Right hindlimb (tissue), 1 donor: ENCODE results near the gene COL26A1.

Source experiments
- DNase-seq: peaks from one replicate; pipeline ENCODE4 v3.0.0-alpha.2; 2018

COL26A1 gene

DNA sequence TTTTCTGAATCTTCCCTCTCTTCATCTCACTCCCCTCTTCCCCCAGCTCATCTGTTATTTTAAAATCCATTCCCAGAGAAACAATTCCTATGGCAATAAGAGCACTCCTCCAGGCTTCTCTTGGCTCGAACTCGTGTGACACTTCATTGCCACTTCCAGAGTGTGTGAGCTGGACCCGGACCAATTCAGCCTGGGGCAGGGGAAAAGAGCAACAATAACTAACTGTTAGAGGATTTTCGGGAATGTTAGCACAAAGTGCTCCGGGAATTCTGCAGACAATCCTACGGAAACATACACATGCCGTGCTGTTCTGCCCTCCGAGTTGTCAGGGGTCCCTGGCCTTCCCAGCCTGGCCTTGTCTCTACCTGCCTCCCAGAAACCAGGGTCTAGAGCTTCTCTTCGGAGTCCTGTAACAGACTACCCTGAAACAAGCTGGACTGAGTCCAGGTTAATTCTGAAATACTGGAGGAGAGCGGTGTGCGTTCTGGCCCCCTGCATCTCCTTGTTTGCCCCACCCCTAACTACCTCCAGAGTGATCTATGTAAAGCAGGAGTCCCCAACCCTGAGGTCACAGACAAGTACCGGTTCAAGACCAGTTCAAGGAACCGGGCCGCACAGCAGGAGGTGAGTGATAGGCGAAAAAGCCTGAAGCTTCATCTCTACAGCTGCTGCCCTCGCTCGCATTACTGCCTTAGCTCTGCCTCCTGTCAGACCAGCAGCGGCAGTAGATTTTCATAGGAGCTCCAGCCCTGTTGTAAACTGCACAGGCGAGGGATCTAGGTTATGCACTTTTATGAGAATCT is 11.3 kb downstream of the COL26A1 start:
- peak; percentile 64 for DNase-seq

DNA sequence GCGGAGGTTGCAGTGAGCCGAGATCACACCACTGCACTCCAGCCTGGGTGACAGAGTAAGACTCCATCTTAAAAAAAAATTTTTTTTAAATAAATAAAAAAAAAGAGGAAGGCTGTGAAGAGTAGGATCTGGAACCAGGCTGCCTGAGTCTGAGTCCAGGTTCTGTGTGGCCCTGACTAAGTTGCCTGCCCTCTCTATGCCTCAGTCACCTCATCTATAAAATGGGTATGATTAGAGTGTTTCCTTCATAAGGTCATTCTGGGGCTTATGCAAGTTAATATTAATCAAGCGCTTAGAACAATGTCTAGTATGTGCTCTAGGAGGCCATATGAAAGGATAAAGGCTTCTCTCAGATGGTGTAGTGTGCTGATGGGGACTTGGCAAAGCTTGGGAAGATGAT is 12.3 kb downstream of the COL26A1 start:
- DNase-seq, result no peak

DNA sequence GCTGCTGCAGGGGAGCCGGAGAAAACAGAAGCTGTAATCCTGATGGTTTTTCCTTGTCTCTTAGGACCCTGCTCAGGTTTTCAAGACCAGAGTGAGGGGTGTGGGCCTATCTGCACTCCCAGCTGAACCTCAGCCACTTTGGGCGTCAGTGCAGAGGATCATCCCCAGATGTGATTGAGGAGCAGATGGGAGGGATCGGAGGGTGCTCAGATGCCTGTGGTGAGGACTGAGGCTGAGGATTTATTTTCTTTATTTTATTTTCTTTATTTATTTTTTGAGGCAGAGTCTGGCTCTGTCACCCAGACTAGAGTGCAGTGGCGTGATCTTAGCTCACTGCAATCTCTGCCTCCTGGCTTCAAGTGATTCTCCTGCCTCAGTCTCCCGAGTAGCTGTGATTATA is 13.9 kb downstream of the COL26A1 start:
- no peak for DNase-seq

DNA sequence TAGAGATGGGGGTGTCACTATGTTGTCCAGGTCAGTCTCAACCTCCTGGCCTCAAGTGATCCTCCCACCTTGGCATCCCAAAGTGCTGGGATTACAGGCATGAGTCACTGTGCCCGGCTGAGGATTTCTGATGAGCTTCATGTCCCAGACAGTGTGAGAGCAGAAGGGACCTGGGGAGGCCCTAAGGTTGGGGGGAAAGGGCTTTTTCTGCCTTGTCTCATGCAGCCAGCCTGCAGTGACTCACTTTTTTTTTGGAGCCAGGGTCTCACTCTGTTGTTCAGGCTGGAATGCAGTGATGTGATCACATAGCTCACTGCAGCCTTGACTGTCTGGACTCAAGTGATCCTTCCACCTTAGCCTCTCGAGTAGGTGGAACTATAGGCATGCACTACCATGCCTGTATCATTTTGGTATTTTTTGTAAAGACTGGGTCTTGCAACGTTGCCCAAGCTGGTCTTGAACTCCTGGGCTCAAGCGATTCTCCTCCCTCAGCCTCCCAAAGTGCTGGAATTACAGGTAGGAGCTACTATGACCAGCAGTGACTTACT is 14.6 kb downstream of the COL26A1 start:
- no peak for DNase-seq

DNA sequence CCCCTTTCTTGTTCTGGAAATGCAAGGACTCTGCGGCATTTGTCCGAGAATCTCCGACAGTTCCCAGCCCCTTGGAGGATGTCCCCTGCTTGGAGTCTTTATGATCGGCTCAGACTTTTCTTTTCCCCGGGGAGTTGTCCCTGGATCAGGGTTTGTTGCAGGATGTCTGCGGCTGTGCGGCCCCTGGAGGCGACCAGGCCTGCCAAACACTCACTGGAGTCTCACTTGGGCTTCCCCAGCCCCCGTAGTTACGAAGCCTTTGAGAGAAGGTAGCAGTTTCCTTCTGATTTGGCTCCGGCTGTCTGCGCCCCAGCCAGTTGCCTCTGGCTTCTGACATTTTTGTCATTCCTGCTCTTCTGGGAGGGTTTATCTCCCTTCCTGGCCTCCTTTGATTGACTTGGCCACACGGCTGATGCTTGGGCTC is 16.1 kb downstream of the COL26A1 start:
- DNase-seq, result peak; percentile 65

DNA sequence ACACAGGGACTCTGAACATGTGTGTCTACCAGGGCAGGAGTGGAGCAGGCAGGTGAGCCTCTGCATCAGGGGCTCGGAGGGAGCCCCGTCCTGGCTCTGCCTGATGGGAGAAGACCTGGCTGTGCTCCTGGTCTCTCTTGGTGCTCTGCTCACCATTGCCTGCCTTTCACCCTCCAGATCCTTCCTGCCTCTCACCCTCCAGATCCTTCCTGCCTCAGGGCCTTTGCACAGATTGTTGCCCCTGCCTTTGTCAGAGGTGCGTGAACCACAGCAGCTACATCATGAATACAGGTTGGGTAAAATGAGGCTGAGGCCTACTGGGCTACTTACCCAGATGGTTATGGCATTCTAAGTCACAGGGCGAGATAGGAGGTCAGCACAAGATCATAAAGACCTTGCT is 16.6 kb downstream of the COL26A1 start:
- no peak for DNase-seq

DNA sequence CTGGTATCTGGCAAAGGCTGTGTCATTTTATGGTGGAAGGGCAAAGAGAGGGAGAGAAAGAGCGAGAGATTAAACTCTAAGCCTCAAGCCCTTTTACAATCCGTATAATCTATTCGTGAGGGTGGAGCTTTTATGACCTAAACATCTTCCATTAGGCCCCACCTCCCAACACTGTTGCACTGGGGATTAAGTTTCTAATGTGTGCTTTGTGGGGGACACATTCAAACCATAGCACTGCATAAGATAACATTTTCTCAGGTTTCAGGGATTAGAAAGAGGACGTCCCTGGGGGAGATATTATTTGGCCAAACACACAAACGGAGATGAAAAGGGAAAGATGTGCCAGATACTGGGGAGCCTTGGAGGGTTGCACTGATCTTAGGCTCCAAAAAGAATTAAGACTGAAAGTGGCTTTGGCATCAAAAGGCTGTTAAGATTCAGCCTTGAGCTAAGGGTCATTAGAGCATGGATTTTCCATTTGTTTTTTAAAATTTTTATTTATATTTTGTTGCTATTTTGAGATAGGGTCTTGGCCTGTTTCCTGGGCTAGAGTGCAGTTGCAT is 19.0 kb downstream of the COL26A1 start:
- DNase-seq, result no peak

DNA sequence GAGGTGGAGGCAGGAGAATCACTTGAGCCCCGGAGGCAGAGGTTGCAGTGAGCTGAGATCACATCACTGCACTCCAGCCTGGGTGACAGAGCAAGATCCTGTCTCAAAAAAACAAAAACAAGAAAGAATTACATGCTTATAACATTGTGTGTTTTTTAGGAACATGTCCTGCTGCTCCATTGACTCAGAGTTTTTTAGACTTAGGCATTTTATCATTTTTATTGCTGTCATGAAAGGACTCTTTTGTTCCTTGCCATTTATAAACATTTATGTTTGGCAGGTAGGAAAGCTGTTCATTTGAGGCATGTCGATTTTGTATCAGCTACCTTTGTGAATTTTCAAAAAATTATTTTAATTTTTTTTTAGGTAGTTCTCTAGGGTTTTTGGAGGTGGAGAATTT is 20.3 kb downstream of the COL26A1 start:
- DNase-seq, result no peak

DNA sequence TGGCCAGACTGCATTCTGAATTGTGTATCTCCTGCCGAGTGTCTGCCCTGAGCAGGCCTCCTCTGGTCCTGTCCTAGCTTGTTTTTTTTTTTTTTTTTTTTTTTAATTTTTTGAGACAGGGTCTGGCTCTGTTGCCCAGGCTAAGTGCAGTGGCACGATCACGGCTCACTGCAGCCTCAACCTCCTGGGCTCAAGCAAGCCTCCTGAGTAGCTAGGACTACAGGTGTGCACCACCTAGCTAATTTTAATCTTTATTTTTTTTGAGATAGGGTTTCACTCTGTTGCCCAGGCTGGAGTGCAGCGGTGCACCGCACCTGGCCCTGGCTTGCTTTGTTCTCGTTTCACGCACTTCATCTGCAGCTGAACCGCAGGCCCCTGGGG is 23.5 kb downstream of the COL26A1 start:
- no peak for DNase-seq

DNA sequence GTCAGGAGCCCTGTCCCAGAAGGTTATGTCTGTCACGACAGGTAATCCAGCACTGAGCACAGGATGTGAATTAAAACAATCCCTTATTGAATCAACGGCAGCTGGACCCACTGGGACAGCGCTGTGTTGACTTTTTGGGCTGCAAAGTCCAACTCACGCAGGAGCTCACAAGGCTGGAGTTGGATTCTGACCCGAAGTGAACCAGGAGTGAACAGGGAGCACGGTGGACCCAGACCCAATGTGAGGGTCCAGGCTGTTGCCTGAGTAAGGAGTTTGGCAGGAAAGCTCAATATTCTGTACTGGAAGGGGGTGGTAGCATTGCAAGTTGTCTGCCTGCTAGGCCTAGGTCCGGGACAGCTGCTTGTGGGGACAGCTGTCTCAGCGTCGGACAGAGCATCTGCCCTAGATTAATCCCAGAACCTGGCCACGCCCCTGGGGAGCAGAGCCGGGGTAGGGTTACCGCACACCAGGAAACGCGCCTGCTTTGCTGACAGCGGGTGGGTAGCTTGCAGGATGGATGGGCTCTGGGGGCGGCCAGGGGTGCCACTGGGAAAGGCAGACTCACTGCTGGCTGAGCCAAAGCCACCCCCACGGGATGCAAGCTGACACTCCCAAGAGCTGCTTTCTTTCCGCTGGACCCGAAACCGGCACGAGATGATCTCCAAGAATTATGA is 24.0 kb downstream of the COL26A1 start:
- peak; percentile 90 for DNase-seq

DNA sequence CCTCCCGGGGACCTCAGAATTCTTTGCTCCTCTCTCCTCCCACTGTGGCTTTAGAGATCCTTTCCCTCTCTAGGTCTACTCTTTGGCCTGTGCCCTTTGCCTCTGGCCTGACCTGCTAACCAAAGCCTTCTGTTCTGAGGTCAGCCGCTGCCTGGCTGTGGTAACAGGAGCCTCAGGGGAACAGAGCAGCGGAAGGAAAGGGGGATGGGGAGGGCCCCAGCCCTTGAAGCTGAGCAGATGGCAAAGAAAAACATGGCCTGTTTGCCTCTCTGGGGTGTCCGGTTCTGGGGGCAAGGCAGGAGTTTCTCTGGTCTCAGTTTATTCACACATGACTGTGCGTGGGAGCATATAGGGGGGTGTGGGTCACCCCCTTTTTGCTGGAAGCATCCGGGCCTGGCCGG is 28.2 kb downstream of the COL26A1 start:
- peak; percentile 56 for DNase-seq

DNA sequence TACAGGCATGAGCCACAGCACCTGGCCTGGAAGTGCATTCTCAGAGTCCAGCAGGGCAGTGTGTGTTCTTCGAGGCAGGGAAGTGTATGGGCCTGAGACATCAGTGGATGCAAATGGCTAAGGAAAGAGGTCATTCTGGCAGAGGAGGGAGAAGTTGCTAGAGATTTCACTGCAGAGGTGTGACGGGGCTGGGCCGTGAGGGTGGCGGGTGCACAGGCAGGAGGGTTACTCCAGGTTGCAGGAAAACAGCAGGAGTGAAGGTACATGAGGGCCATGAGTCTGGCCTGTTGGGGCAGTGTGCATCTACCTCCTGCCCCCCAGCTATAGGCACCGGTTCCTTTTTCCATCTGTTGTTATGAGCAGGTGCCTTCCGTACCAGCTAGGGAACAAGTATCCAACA is 29.3 kb downstream of the COL26A1 start:
- DNase-seq, result no peak

DNA sequence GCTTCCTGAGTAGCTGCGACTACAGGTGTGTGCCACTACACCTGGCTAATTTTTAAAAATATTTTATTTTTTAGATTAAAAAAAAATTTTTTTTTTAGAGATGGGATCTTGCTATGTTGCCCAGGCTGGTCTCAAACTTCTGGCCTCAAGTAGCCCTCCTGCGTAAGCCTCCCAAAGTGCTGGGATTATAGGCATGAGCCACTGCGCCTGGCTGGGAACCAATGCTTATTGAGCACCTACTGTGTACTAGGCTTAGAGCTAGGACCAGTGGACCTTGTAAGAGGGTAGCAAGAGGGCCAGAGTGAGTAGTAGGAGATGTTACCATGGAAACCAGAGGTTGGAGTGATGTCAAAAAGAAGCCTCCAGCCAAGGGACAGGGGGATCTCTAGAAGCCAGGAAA is 31.2 kb downstream of the COL26A1 start:
- DNase-seq, result no peak

DNA sequence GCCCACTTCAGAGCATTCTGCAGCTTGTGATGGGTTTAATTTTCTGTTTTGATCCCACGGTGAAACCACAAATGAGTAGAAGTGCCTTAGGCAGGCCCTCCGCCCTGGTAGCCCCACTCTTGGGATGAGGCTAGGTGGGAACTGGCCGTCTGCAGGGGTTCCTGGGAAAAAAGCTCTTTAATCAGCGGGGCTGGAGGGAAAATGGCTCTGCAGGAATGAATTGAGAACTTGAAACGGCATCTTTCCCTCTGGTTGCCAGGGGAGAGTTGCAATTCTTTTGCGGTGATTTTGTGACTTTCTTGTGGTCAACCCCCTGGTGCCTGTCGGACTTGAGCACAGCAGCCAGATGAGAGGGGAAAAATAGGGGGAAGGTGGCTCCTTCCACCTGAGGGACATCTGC is 32.7 kb downstream of the COL26A1 start:
- DNase-seq, result no peak

DNA sequence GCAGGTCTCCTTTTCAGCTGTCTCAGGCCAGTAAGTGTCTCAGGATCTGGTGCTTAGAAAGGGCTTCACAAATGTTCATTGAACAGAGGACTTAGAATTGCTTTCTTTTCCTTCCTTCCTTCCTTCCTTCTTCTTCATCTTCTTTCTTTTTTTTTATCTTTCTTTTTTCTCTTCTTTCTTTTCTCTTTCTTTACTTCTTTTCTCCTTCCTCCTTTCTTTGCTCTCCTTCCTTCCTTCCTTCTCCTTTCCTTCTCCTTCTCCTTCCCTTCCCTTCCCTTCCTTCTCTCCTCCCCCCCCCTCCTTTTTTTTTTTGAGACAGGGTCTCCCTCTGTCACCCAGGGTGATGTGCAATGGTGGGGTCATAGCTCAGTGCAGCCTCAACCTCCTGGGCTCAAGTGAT is 34.6 kb downstream of the COL26A1 start:
- DNase-seq, result no peak

DNA sequence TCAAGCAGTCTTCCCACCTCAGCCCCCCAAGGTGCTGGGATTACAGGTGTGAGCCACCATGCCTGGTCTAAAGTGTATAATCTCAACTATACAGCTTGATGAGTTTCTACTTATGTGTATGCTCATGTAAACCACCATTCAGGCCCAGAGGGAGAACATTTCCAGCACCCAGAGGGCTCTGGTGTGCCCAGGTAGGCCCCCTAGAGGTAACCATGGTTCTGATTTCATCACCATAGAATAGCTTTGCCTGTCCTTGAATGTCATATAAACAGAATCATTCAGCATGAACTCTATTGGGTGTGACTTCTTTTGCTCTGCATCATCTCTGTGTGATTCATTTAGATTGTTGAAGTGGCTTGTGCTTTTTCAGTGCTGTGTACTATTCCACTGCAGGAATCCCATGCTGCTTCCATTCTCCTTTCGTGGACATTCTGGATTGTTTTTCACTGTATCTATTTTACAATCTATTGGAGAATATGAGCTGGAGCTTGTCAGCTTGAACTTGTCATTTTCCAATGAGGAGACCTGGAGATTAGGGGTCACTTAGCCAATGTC is 35.2 kb downstream of the COL26A1 start:
- no peak for DNase-seq

DNA sequence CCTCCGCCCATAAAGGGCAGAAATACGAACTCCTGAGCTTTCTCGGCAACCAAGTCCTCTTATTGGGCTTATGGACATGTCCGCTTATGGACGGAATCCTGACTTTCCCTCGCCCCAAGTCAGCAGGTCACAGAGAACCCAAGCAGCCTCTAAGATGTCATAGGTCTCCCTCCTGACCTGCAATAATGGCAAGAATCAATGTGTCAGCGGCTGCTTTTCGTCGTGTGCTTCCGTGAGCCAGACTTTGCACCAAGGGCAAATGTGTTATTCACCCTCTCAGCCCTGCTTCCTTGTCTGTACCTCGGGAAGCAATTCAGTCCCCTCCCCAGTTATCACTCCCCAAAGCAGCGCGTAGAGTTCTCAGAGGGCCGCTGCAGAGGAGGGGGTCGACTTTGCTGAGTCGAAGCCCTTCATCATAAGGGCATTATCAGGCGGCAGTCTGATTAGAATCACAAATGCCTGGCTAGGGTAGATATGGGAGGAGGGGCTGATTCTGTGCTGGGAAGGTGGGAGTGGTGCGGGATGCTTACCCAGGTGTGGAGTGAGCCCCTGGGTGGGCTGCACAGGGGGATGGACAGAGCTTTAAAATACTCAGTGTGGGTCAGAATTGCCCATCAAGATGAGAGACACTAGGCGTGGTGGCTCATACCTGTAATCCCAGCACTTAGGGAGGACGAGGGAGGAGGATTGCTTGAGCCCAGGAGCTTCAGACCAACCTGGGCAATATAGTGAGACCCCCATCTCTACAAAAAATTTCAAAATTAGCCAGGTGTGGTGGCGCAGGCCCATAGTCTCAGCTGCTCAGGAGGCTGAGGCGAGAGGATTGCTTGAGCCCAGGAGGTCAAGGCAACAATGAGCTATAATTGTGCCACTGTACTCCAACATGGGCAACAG is 36.0 kb downstream of the COL26A1 start:
- no peak for DNase-seq

DNA sequence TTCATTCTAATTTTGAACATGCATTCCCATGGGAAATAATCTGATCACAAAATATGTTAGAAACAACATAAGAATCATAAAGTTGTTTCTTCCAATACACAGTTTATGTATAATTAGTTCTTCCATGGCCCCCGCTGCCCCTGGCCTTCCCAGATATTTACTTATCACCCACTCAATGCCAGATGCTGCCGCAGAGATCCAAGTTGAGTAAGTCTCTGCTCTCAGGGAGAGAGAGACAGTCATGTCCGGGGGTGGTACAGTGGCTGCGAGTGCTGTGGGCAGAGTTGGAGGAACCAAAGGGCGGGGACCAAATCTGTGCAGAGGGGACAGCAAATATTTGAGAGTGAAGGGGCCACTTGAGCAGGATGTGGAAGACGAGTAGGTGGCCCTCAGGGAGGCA is 37.1 kb downstream of the COL26A1 start:
- no peak for DNase-seq

DNA sequence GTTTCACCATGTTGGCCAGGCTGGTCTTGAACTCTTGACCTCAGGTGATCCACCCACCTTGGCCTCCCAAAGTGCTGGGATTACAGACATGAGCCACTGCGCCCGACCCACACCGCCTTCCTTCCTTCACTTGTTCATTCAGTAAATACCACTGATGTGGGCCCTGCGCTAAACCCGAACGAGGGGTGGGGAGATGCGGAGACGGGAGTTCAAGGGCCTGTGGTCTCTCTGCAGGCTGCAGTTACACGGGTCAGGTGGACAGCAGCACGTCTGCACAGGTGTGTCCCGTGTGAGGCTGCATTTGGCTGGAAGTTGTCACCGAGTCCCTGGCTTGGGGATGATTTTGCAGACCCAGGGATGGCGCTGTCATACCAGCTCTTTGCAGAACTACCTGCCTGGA is 38.1 kb downstream of the COL26A1 start:
- DNase-seq, result no peak

DNA sequence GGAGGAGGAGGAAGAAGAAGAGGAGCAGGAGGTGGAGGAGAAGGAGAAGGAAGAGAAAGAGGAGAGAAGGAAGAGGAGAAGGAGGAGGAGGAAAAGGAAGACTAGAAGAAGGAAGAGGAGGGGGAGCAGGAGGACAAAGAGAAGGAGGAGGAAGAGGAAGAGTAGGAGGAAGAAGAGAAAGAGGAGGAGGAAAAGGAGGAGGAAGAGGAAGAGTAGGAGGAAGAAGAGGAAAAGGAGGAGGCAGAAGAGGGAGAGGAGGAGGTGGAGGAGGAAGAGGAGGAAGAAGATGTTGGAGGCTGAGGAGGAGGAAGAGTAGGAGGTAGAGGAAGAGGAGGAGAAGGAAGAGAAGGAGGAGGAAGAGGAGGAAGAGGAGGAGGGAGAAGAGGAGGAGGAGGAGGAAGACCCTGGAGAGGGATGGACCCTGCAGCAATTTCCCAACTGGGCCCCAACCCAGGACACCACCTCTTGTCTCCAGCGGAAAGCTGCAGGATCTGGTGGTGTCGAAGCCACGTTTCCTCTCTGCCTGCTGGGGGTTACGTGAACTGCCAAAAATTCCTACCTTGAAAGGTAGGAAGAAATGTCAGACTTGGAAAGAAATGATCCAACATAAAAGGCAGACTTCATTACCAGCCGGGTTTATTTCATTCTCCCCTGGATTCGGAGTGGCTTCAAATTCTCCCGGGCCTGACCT is 38.9 kb downstream of the COL26A1 start:
- DNase-seq, result no peak

DNA sequence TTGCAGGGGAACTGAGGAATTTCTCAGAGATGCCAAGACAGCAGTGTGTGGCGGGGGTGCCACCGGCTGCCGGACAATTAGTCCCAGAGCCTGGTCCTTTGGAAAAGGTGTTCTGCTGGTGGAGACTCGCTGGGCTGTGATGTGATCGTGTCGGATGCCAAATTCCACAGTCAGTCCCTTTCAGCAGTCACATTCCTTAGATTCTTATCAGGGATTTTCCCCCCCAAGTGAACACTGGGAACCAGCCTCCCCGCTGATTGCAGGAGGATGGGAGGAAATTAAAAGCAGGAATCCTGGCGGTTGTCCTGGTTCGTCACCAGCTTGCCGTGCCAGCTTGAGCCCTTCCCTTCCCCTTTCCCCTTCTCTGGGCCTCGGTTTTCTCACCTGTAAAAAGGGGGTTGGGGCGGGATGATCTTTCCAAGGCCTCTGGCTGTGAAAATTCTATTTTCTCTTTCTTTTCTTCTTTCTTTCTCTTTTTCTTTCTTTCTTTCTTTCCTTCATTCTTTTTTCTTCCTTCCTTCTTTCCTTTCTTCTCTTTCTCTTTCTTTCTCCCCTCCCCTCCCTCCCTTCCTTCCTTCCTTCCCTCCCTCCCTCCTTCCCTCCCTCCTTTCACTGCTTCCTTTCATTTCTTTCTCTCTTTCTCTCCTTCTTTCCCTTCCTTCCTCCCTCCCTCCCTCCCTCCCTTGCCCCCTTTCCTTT is 39.6 kb downstream of the COL26A1 start:
- peak; percentile 33 for DNase-seq
